GM19025 (cell line): Measurements from ENCODE around the gene SCG5.
"Not testable (repeated sequence)": the region's sequence is repeated elsewhere in the genome, so short reads cannot be mapped to it uniquely, and the experiment has no call there.

ENCODE experiments used
- ATAC-seq: cut with Tn5 transposase; IDR thresholded peaks from one replicate; pipeline ENCODE4 v1.9.1; 2021; ENCODE audit warnings: mild to moderate bottlenecking, low read depth, moderate library complexity; ENCODE audit not compliant: unreplicated experiment

Gene SCG5, protein sequence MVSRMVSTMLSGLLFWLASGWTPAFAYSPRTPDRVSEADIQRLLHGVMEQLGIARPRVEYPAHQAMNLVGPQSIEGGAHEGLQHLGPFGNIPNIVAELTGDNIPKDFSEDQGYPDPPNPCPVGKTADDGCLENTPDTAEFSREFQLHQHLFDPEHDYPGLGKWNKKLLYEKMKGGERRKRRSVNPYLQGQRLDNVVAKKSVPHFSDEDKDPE

DNA sequence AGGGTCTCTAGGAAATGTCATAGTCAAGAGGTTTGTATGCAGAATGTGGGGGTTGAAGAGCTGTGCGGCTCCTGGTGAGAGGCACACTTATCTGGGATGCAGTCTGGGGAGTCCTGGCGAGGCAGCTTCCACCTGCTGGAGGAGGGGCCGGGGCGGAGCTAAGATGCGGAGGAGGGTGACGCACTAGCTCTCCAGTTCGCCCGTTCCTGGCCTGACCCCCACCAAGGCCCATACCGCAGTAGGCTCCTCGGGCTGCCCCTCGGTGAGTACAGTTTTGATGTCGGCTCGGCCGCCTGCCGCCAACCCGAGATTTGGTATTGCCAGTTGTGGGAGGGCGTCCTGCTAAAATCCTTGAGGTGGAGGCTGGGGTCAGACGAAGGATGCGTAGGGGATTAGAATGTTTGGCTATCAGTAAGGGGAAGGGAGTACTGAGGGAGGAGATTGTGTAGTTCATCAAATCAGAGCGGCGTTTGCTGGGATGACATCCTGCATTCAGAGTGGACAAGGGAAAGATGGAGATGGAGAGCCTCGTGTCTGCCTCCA is at the start of gene SCG5:
SCG5 (plus strand) TSS at position 194 of the 543 bp plus-strand sequence. CDS start 1,883 bp downstream, outside the sequence.
- no peak for ATAC-seq

- ATAC-seq = not testable (repeated sequence)
Measured at GRCh38 chr15:32593151-32593550, 48.4 kb upstream of the SCG5 start, which contains the start of gene GOLGA8N. TSS of gene GOLGA8N (plus strand) at chr15:32593456.

GRCh38 chr15:32609518-32609917 is 32.0 kb upstream of the SCG5 start:
- not testable (repeated sequence) for ATAC-seq

DNA sequence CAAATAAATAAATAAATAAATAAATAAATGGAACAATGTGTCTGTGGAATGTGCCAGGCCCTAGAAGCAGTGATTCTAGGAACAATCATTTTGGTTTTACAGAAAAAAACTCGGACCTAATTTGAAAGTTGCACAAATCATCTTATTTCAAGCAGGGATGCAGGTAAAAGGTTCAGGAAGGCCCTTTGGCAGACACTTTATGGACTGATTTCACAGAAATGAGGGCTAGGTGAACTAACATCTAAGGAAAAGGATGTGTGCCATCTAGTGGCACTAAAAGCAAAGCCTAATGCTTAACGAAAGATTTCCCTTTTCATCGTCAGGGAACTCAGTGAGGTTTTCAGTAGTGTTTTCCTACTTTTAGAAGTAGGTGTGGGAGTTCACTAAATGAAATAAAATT is 30.8 kb upstream of the SCG5 start:
- not testable (repeated sequence) for ATAC-seq

DNA sequence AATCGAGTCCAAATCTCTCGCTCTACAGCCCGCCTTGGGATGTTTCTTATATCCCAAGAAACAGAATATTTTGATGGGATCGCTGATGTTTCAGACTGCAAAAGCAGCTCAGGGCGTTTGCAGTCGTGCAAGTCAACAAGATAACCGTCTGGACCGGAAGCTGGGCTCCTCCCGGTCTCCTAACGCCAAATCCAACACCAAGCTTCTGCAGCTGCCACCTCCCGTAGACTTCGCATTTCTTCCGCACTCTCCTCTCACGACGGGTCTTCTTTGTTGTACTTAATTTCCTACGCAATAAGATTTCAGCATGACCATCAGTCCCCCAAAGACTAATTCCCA is 26.8 kb upstream of the SCG5 start:
- ATAC-seq = peak; percentile 22

- ATAC-seq = peak; percentile 77
Measured at GRCh38 chr15:32615051-32615870, 26.2 kb upstream of the SCG5 start, which contains the start of gene ARHGAP11A. TSS of gene ARHGAP11A (plus strand) at chr15:32615504. CDS start at chr15:32616212, 708 bp downstream.

DNA sequence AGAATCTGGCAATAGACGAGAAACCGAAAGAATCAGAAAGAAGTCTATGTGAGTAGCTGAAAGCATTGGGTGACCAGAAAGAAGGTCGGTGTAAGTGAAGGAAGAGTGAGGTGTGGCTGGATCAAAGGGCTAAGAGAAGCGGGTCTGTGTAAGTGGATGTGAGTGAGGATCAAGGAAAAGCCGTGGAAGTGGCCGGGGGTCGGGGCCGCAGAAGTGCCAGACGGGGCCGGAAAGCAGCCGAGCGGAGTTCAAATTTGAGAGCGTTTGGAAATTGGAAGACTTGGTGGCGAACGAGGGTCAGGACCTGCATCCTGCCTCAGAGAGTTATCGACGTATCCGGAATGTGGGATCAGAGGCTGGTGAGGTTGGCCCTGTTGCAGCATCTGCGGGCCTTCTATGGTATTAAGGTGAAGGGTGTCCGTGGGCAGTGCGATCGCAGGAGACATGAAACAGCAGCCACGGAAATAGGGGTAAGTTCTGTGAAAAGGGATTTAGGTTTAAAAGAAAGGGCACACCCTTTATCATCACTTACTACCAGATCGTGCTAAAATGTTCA is 25.6 kb upstream of the SCG5 start:
- ATAC-seq = peak; percentile 7

DNA sequence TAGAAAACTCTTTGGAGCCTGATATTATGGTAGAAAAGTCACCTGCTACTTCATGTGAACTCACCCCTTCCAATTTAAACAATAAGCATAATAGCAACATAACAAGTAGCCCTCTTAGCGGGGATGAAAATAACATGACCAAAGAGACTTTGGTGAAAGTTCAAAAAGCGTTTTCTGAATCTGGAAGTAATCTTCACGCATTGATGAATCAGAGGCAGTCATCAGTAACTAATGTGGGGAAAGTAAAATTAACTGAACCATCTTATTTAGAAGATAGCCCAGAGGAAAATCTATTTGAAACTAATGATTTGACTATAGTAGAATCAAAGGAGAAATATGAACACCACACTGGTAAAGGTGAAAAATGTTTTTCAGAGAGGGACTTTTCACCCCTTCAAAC is 5.1 kb upstream of the SCG5 start:
- no peak for ATAC-seq

GRCh38 chr15:32636908-32637567 is 4.5 kb upstream of the SCG5 start:
- ATAC-seq = no peak

GRCh38 chr15:32637704-32638103 is 3.8 kb upstream of the SCG5 start:
- no peak for ATAC-seq

GRCh38 chr15:32642667-32643435 is 1.3 kb downstream of the SCG5 start:
- no peak for ATAC-seq

- ATAC-seq = no peak
Measured at GRCh38 chr15:32643907-32644445, 2.5 kb downstream of the SCG5 start.

- no peak for ATAC-seq
Measured at GRCh38 chr15:32646291-32646690, 4.8 kb downstream of the SCG5 start.

GRCh38 chr15:32649342-32649741 is 7.8 kb downstream of the SCG5 start:
- no peak for ATAC-seq

DNA sequence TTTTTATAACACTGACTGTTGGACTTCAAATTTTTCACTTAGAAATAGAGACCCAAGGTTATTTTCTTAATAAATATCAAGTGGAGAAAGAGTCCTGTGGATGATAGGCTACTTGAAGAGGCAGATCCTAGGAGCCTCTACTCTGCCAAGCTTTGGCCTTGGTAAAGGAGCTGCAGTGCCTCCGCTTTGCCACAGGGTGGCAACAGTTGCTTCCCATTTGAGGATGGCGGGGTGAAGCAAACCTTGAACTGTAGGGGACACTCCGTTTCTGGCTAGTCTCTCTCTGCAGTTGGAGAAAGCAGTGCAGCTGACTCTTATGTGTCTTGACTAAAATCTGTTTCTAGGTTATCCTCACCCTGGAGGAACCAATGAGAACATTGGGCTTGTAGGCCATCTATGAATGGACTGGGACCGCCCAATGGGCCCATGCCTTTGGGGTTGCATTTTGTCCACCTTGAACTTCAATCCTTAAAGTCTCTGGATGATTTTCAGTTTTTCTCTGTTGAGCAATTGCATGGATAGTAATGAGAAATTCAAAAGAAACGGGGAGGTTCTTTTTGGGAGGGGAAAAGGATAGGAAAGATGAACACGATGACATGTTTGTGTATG is 9.8 kb downstream of the SCG5 start:
- peak; percentile 83 for ATAC-seq

- ATAC-seq = no peak
Measured at GRCh38 chr15:32652178-32652577, 10.7 kb downstream of the SCG5 start.

DNA sequence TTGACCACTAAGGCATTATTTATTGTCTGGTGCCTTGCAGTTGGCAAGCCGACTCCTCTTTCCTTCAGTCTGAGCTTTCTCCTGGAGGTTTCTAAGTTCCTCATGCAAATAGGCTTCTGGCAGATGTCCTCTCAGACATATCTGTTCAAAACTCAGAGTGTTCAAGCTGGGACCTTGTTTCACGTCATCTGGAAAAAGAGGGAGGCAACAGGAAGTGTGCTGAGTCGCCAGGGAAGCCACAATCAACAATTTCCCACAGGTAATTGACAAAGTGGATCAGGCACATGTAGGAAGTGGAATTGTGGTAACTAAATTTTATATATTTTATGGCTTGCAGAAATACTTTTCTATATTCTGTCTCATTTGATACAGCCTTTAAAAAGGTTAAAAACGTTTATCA is 14.6 kb downstream of the SCG5 start:
- ATAC-seq = no peak

DNA sequence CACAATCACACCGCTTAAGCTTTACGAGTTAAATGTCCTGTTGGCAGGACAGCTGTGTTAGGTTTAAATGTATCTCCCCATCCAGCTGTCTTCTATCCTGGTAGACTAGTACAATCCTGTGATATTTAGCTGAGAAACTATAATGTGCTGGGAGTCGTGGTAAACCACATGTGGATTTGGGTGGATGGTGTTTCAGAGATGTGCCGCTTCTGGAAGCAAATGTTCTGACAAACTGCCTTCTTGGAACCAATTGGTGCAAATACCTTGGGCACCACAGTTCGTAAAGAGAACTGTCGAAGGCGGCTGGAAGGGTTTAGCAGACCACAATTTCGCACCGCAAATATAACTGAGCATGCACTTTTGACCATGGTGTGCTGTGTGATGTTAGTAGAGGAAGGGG is 15.0 kb downstream of the SCG5 start:
- no peak for ATAC-seq

- ATAC-seq = peak; percentile 73
Measured at GRCh38 chr15:32657198-32657883, 15.8 kb downstream of the SCG5 start.
